ENCODE data around the gene MYG1. TPM values are rescaled to one million over a fixed set of nuclear protein-coding genes. Genes with fewer than 3 reads are reported as not detected.

Gene MYG1
- total RNA-seq, 2 experiments from 2014 or later = 30.9 to 33.8 TPM

- Histone ChIP-seq H3K4me1 (ENCODE audit: insufficient read depth, low read length) (no peaks in the 10 kb centered on the region), H3K36me3 (ENCODE audit: insufficient read depth, low read length) (no peaks in the 10 kb centered on the region), H3K4me3 (ENCODE audit: low read length) (no peak overlapping the region), H3K27ac (ENCODE audit: low read depth in 1 of 2, low read length in 2 of 2) (no peak overlapping the region), H3K27me3 (ENCODE audit: control insufficient read depth in 1 of 2, insufficient read depth in 2 of 2, low read length in 2 of 2) (no peaks in the 10 kb centered on the region), H3K9me3 (ENCODE audit: control insufficient read depth in 1 of 2, insufficient read depth in 1 of 2, low read length in 2 of 2) (no peaks in the 10 kb centered on the region)
- Mint-ChIP-seq H3K36me3 (ENCODE audit: low read depth) (no peaks in the 10 kb centered on the region), H3K4me3 (no peak overlapping the region), H3K4me1 (ENCODE audit: low read depth) (no peaks in the 10 kb centered on the region), H3K27me3 (no peaks in the 10 kb centered on the region), H3K9me3 (no peaks in the 10 kb centered on the region), H3K27ac (no peak overlapping the region)
- ChIA-PET POLR2A (no interaction called here), CTCF (interaction anchor here (0.7 to 0.8 kb wide), 2 partner anchors 58 to 67 kb away, joined by 3 to 5 read pairs; no protein-coding TSS in a partner anchor)
- DNase-seq (no peak), ATAC-seq (ENCODE audit: poor library complexity) (no peak)
- TF ChIP-seq CTCF (IDR thresholded peaks at IDR 0.05) = no peak
- intact Hi-C loops (cut with DNase I, micrococcal nuclease) = no loop called here
Observed at GRCh38 chr12:53277981-53278380, 21.5 kb upstream of the MYG1 start.

GRCh38 chr12:53279283-53279869 lies 20.1 kb upstream of the MYG1 start:
- no peaks in the 10 kb centered on the region for H3K27me3 Mint-ChIP-seq
- CTCF ChIA-PET = no interaction called here
- POLR2A ChIA-PET = no interaction called here
- no peaks in the 10 kb centered on the region for H3K9me3 Mint-ChIP-seq
- intact Hi-C loops (cut with DNase I, micrococcal nuclease) = no loop called here
- DNase-seq (no peak), ATAC-seq (ENCODE audit: poor library complexity) (no peak)
- no peaks in the 10 kb centered on the region for H3K36me3 Mint-ChIP-seq (ENCODE audit: low read depth)
- no peaks in the 10 kb centered on the region for H3K4me1 Mint-ChIP-seq (ENCODE audit: low read depth)
- no peaks in the 10 kb centered on the region for H3K9me3 ChIP-seq (ENCODE audit: control insufficient read depth in 1 of 2, insufficient read depth in 1 of 2, low read length in 2 of 2)
- H3K27ac ChIP-seq (ENCODE audit: low read depth in 1 of 2, low read length in 2 of 2) = no peak overlapping the region
- no peaks in the 10 kb centered on the region for H3K36me3 ChIP-seq (ENCODE audit: insufficient read depth, low read length)
- no peak for TF ChIP-seq CTCF (IDR thresholded peaks at IDR 0.05)
- H3K27me3 ChIP-seq (ENCODE audit: control insufficient read depth in 1 of 2, insufficient read depth in 2 of 2, low read length in 2 of 2) = no peaks in the 10 kb centered on the region
- no peaks in the 10 kb centered on the region for H3K4me1 ChIP-seq (ENCODE audit: insufficient read depth, low read length)
- H3K27ac Mint-ChIP-seq = no peak overlapping the region
- H3K4me3 ChIP-seq (ENCODE audit: low read length) = no peak overlapping the region
- no peak overlapping the region for H3K4me3 Mint-ChIP-seq

GRCh38 chr12:53279888-53280498 lies 19.5 kb upstream of the MYG1 start:
- H3K36me3 ChIP-seq (ENCODE audit: insufficient read depth, low read length) = no peaks in the 10 kb centered on the region
- H3K4me3 ChIP-seq (ENCODE audit: low read length) = no peak overlapping the region

More at GRCh38 chr12:53279888-53280498, 19.5 kb upstream of the MYG1 start:
- H3K9me3 Mint-ChIP-seq = no peaks in the 10 kb centered on the region
- Histone ChIP-seq H3K4me1 (ENCODE audit: insufficient read depth, low read length) (no peaks in the 10 kb centered on the region), H3K27ac (ENCODE audit: low read depth in 1 of 2, low read length in 2 of 2) (no peak overlapping the region), H3K27me3 (ENCODE audit: control insufficient read depth in 1 of 2, insufficient read depth in 2 of 2, low read length in 2 of 2) (no peaks in the 10 kb centered on the region), H3K9me3 (ENCODE audit: control insufficient read depth in 1 of 2, insufficient read depth in 1 of 2, low read length in 2 of 2) (no peaks in the 10 kb centered on the region)
- ChIA-PET CTCF (no interaction called here), POLR2A (no interaction called here)
- H3K36me3 Mint-ChIP-seq (ENCODE audit: low read depth) = no peaks in the 10 kb centered on the region
- H3K27ac Mint-ChIP-seq = no peak overlapping the region
- DNase-seq (no peak), ATAC-seq (ENCODE audit: poor library complexity) (no peak)
- no peaks in the 10 kb centered on the region for H3K27me3 Mint-ChIP-seq
- intact Hi-C loops (cut with DNase I, micrococcal nuclease) = no loop called here
- no peaks in the 10 kb centered on the region for H3K4me1 Mint-ChIP-seq (ENCODE audit: low read depth)
- TF ChIP-seq CTCF (IDR thresholded peaks at IDR 0.05) = no peak
- no peak overlapping the region for H3K4me3 Mint-ChIP-seq

Measured in CD4-positive, alpha-beta T cell (primary cell).